Measurements from ENCODE around the gene CYP26A1. TPM values are rescaled to one million over a fixed set of nuclear protein-coding genes. Genes with fewer than 3 reads are reported as not detected.

CYP26A1 gene
- total RNA-seq (2022; extraction: Qiagen RNA extraction; ENCODE audit: low read depth) = 2.1 to 4.0 TPM (median 2.5 TPM) in 5 replicates

DNA sequence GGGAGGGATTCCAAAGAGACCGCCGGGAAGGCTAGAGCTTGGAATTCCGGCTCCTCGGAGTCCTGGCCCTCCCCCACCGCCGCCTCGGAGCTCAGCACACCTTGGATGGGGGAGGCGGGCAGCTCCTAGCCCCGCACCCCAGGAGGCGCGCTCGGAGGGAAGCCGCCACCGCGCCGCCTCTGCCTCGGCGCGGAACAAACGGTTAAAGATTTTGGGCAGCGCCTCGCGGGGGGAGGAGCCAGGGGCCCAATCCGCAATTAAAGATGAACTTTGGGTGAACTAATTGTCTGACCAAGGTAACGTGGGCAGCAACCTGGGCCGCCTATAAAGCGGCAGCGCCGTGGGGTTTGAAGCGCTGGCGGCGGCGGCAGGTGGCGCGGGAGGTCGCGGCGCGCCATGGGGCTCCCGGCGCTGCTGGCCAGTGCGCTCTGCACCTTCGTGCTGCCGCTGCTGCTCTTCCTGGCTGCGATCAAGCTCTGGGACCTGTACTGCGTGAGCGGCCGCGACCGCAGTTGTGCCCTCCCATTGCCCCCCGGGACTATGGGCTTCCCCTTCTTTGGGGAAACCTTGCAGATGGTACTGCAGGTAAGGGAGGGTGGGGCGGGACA, at the start of gene CYP26A1:
Gene CYP26A1 (plus strand): TSS at position 355 of the 608 bp plus-strand sequence. CDS start 42 bp downstream, at position 397.

GRCh38 chr10:93059975-93060886, 13.5 kb upstream of the CYP26A1 start, which contains the start of gene CYP26C1:
TSS of gene CYP26C1 (plus strand) at chr10:93060798. CDS start at chr10:93061264, 466 bp downstream.

Other genes starting within 250 kb of the CYP26A1 start
- 10.2 to 19.1 TPM (median 14.0 TPM) in 5 replicates for gene EXOC6, start 225.4 kb upstream of the CYP26A1 start, total RNA-seq (2022; extraction: Qiagen RNA extraction; ENCODE audit: low read depth)
- not detected in 5 replicates for gene CYP26C1, start 13.1 kb upstream of the CYP26A1 start, total RNA-seq (2022; extraction: Qiagen RNA extraction; ENCODE audit: low read depth)